Neural cell (in vitro differentiated cells): ENCODE measurements around the gene HLA-F. TPM values are rescaled to one million over a fixed set of nuclear protein-coding genes. Genes with fewer than 3 reads are reported as not detected.

Experiments
- H2AFZ ChIP-seq: fragments of 200-600, 300-800 bp; sonication (generic), shearing (Covaris generic); 2 replicates; pipeline ENCODE4 v1.6.0; 2014; ENCODE audit warnings: low read depth, mild to moderate bottlenecking, antibody characterized with exemption, low read length, moderate library complexity
- H3F3A ChIP-seq: fragments of 200-600 bp; shearing (Covaris generic); 2 replicates; pipeline ENCODE4 v1.6.1; 2016; ENCODE audit warnings: mild to moderate bottlenecking, moderate library complexity, mixed read lengths, antibody characterized with exemption, low read length; ENCODE audit not compliant: insufficient read depth, poor library complexity, severe bottlenecking
- H3K27ac ChIP-seq: fragments of 200-600, 300-800 bp; sonication (generic), shearing (Covaris generic); 2 replicates; pipeline ENCODE4 v1.5.1; 2014; ENCODE audit warnings: mild to moderate bottlenecking, low read length, moderate library complexity
- H3K27me3 ChIP-seq: fragments of 300-800, 200-600 bp; sonication (generic), shearing (Covaris generic); 2 replicates; pipeline ENCODE4 v1.6.0; 2014; ENCODE audit warnings: mild to moderate bottlenecking, low read depth, low read length, moderate library complexity; ENCODE audit not compliant: insufficient read depth
- H3K36me3 ChIP-seq: fragments of 300-800, 200-600 bp; sonication (generic), shearing (Covaris generic); 2 replicates; pipeline ENCODE4 v1.5.1; 2014; ENCODE audit warnings: mild to moderate bottlenecking, antibody characterized with exemption, low read length, moderate library complexity; ENCODE audit not compliant: insufficient read depth
- H3K4me2 ChIP-seq: fragments of 300-800, 200-600 bp; sonication (generic), shearing (Covaris generic); 2 replicates; pipeline ENCODE4 v1.6.0; 2014; ENCODE audit warnings: mild to moderate bottlenecking, low read length
- H3K4me3 ChIP-seq: fragments of 300-800, 200-600 bp; sonication (generic), shearing (Covaris generic); 2 replicates; pipeline ENCODE4 v1.5.1; 2014; ENCODE audit warnings: mild to moderate bottlenecking, low read length, moderate library complexity
- H3K79me2 ChIP-seq: fragments of 200-600 bp; shearing (Covaris generic); replicated peaks from 2 replicates; pipeline ENCODE4 v1.6.0; 2014; ENCODE audit warnings: mild to moderate bottlenecking, low read length, moderate library complexity; ENCODE audit not compliant: insufficient read depth
- H3K9ac ChIP-seq: fragments of 300-800, 200-600 bp; sonication (generic), shearing (Covaris generic); 2 replicates; pipeline ENCODE4 v1.6.1; 2016; ENCODE audit warnings: mild to moderate bottlenecking, low read length, mixed read lengths
- H3K9me2 ChIP-seq: fragments of 200-600 bp; shearing (Covaris generic); 2 replicates; pipeline ENCODE4 v1.6.1; 2016; ENCODE audit warnings: mild to moderate bottlenecking, low read length, mixed read lengths; ENCODE audit not compliant: insufficient read depth
- H3K9me3 ChIP-seq: fragments of 200-600, 300-800 bp; sonication (generic), shearing (Covaris generic); 2 replicates; pipeline ENCODE4 v1.6.1; 2016; ENCODE audit warnings: mild to moderate bottlenecking, mixed run types, low read length, moderate library complexity, mixed read lengths
- H4K20me1 ChIP-seq: fragments of 200-600 bp; shearing (Covaris generic); 2 replicates; pipeline ENCODE4 v1.6.1; 2016; ENCODE audit warnings: mild to moderate bottlenecking, mixed run types; ENCODE audit not compliant: insufficient read depth
- EP300 ChIP-seq: fragments of 450-650 bp; conservative IDR thresholded peaks from 2 replicates; pipeline ENCODE4 v1.6.1; 2014; ENCODE audit warnings: antibody characterized with exemption, mild to moderate bottlenecking, moderate library complexity; ENCODE audit not compliant: poor library complexity, severe bottlenecking
- EZH2 ChIP-seq: fragments of 200-600, 300-800 bp; shearing (Covaris generic), sonication (generic); IDR thresholded peaks from 2 replicates; pipeline ENCODE4 v1.6.1; 2014; ENCODE audit warnings: antibody characterized with exemption, low read length, borderline replicate concordance, mild to moderate bottlenecking; ENCODE audit not compliant: insufficient read depth, poor library complexity, severe bottlenecking
- MXI1 ChIP-seq: fragments of 450-650 bp; conservative IDR thresholded peaks from 2 replicates; pipeline ENCODE4 v1.6.1; 2014; ENCODE audit warnings: antibody characterized with exemption, mild to moderate bottlenecking; ENCODE audit not compliant: poor library complexity, severe bottlenecking
- POLR2AphosphoS5 ChIP-seq: IDR thresholded peaks from 2 replicates; pipeline ENCODE4 v1.6.1; 2012
- RAD21 ChIP-seq: fragments of 450-650 bp; conservative IDR thresholded peaks from 2 replicates; pipeline ENCODE4 v1.6.1; 2014; ENCODE audit warnings: antibody characterized with exemption, mild to moderate bottlenecking, moderate library complexity
- REST ChIP-seq: IDR thresholded peaks from 2 replicates; pipeline ENCODE4 v1.6.1; 2012; ENCODE audit warnings: borderline replicate concordance
- SMC3 ChIP-seq: fragments of 450-650 bp; conservative IDR thresholded peaks from 2 replicates; pipeline ENCODE4 v1.6.1; 2014; ENCODE audit warnings: antibody characterized with exemption, mild to moderate bottlenecking, moderate library complexity; ENCODE audit not compliant: poor library complexity
- TAF1 ChIP-seq: IDR thresholded peaks from 2 replicates; pipeline ENCODE4 v1.6.1; 2012; ENCODE audit warnings: low read depth
- polyA plus RNA-seq: library from polyadenylated mRNA; depleted of rRNA; stranded (reverse); fragments of >200 nt; gene quantifications from 2 replicates; pipeline ENCODE4 v1.2.3, GENCODE V29; 2014
- TF ChIP-seq, protein P1 (sequence below): fragments of 450-650 bp; IDR thresholded peaks from 2 replicates; pipeline ENCODE4 v1.5.1; 2014; ENCODE audit warnings: antibody characterized with exemption, mild to moderate bottlenecking, moderate library complexity; ENCODE audit not compliant: poor library complexity, severe bottlenecking

HLA-F gene
- polyA plus RNA-seq, 1 donor from 2014 or later = not detected

DNA sequence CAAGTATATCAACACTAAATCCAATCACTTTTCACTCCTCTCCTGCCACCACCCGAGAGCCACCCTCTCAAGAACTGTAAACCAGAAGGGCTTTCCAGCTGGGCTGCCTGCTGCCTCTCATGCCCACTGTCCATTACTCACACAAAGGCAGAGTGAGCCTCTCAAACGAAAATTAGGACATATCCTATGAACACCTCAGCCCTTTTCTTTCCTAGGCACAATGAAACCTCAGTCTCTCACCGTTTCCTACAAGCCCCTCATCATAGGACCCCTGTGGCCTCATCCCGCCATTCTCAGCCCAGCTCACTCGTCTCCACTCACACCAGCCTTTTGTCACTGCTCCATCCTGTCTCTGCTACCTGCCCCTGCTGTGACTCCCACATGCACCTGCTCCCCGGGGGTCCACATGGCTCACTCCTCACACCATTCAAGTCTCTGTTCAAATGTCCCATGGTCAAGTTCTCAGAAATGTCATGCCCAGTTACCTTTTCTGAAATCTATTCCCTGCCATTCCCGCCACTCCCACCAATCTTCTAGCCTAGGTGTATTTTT lies 7.4 kb downstream of the HLA-F start:
- Histone ChIP-seq H2AFZ (no peak overlapping the region), H4K20me1 (no peaks in the 10 kb centered on the region), H3K4me2 (no peak overlapping the region), H3K9me2 (no peaks in the 10 kb centered on the region), H3K9me3 (no peaks in the 10 kb centered on the region), H3K79me2 (no peaks in the 10 kb centered on the region), H3K27me3 (no peaks in the 10 kb centered on the region), H3K4me3 (no peak overlapping the region), H3K27ac (no peak overlapping the region), H3K36me3 (no peaks in the 10 kb centered on the region), H3K9ac (no peak overlapping the region), H3F3A (no peaks in the 10 kb centered on the region)
- TF ChIP-seq EZH2 (no peak), EP300 (no peak), TAF1 (no peak), POLR2AphosphoS5 (no peak), MXI1 (no peak)

- H3F3A ChIP-seq = no peaks in the 10 kb centered on the region
- TF ChIP-seq EZH2 = no peak
- no peak for TF ChIP-seq TAF1
- TF ChIP-seq SMC3 = no peak
- no peak for TF ChIP-seq POLR2AphosphoS5
- no peak for TF ChIP-seq EP300
- TF ChIP-seq REST = no peak
- TF ChIP-seq MXI1 = no peak
- no peak for TF ChIP-seq RAD21
- TF ChIP-seq, protein P1, sequence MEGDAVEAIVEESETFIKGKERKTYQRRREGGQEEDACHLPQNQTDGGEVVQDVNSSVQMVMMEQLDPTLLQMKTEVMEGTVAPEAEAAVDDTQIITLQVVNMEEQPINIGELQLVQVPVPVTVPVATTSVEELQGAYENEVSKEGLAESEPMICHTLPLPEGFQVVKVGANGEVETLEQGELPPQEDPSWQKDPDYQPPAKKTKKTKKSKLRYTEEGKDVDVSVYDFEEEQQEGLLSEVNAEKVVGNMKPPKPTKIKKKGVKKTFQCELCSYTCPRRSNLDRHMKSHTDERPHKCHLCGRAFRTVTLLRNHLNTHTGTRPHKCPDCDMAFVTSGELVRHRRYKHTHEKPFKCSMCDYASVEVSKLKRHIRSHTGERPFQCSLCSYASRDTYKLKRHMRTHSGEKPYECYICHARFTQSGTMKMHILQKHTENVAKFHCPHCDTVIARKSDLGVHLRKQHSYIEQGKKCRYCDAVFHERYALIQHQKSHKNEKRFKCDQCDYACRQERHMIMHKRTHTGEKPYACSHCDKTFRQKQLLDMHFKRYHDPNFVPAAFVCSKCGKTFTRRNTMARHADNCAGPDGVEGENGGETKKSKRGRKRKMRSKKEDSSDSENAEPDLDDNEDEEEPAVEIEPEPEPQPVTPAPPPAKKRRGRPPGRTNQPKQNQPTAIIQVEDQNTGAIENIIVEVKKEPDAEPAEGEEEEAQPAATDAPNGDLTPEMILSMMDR = no peak
Observed at GRCh38 chr6:29731281-29731680, 8.0 kb downstream of the HLA-F start.

More at GRCh38 chr6:29731281-29731680, 8.0 kb downstream of the HLA-F start:
- Histone ChIP-seq H3K4me3 (no peak overlapping the region), H3K9ac (no peak overlapping the region), H3K79me2 (no peaks in the 10 kb centered on the region), H2AFZ (no peak overlapping the region), H3K9me2 (no peaks in the 10 kb centered on the region), H3K4me2 (no peak overlapping the region), H3K27me3 (no peaks in the 10 kb centered on the region), H4K20me1 (no peaks in the 10 kb centered on the region), H3K9me3 (no peaks in the 10 kb centered on the region), H3K27ac (no peak overlapping the region), H3K36me3 (no peaks in the 10 kb centered on the region)
